Erythroblast (primary cell): ENCODE measurements around the gene USP17L30.
"Not testable (repeated sequence)": the region's sequence is repeated elsewhere in the genome, so short reads cannot be mapped to it uniquely, and the experiment has no call there.

Experiments used
- GATA1 ChIP-seq: IDR thresholded peaks from 2 replicates; pipeline ENCODE4 v1.6.1; 2011; ENCODE audit warnings: low read depth, mild to moderate bottlenecking, control low read depth, low read length, moderate library complexity
- POLR2A ChIP-seq: IDR thresholded peaks from 2 replicates; pipeline ENCODE4 v1.6.1; 2011; ENCODE audit warnings: mild to moderate bottlenecking, low read length

- not testable (repeated sequence) for TF ChIP-seq POLR2A, GATA1
These were observed 33.3 kb upstream of the USP17L30 start, which contains the start of gene USP17L25 for GRCh38 chr4:9329611-9330010.
